ENCODE results near the gene RTN4IP1.
"Not testable (repeated sequence)": the region's sequence is repeated elsewhere in the genome, so short reads cannot be mapped to it uniquely, and the experiment has no call there.

Gene RTN4IP1

GRCh38 chr6:106579281-106579680 is 50.0 kb downstream of the RTN4IP1 start:
- no peak for DNase-seq

- peak; percentile 65 to 76 for DNase-seq
Measured at GRCh38 chr6:106574741-106575458, 54.4 kb downstream of the RTN4IP1 start.

GRCh38 chr6:106572875-106573585 is 56.3 kb downstream of the RTN4IP1 start:
- peak; percentile 63 to 71 for DNase-seq

- DNase-seq, result peak in 1 of 2 donors; percentile 35
Measured at GRCh38 chr6:106572436-106572835, 56.9 kb downstream of the RTN4IP1 start.

GRCh38 chr6:106569428-106569827 is 59.9 kb downstream of the RTN4IP1 start:
- no peak for DNase-seq

- peak in 1 of 2 donors; percentile 42 for DNase-seq
Measured at GRCh38 chr6:106568530-106568929, 60.8 kb downstream of the RTN4IP1 start.

GRCh38 chr6:106564476-106564875 is 64.8 kb downstream of the RTN4IP1 start:
- no peak for DNase-seq

- no peak for DNase-seq
Measured at GRCh38 chr6:106563614-106564013, 65.7 kb downstream of the RTN4IP1 start.

- DNase-seq, result peak; percentile 68 to 87
Measured at GRCh38 chr6:106561686-106562405, 67.5 kb downstream of the RTN4IP1 start.

GRCh38 chr6:106560996-106561685 is 68.2 kb downstream of the RTN4IP1 start:
- peak in 1 of 2 donors; percentile 38 for DNase-seq

GRCh38 chr6:106559659-106560058 is 69.6 kb downstream of the RTN4IP1 start:
- DNase-seq, result peak in 1 of 2 donors; percentile 56

- no peak for DNase-seq
Measured at GRCh38 chr6:106558364-106558763, 70.9 kb downstream of the RTN4IP1 start.

GRCh38 chr6:106557837-106558236 is 71.5 kb downstream of the RTN4IP1 start:
- DNase-seq, result peak; percentile 68 to 85

- DNase-seq, result peak; percentile 52 to 60
Measured at GRCh38 chr6:106556368-106556960, 72.8 kb downstream of the RTN4IP1 start.

- DNase-seq, result no peak
Measured at GRCh38 chr6:106555767-106556166, 73.5 kb downstream of the RTN4IP1 start.

GRCh38 chr6:106553440-106553839 is 75.9 kb downstream of the RTN4IP1 start:
- no peak for DNase-seq

GRCh38 chr6:106551155-106551554 is 78.1 kb downstream of the RTN4IP1 start:
- DNase-seq, result no peak

GRCh38 chr6:106549521-106549920 is 79.8 kb downstream of the RTN4IP1 start:
- no peak for DNase-seq

- DNase-seq, result not testable (repeated sequence)
Measured at GRCh38 chr6:106548926-106549455, 80.3 kb downstream of the RTN4IP1 start.

- no peak for DNase-seq
Measured at GRCh38 chr6:106547601-106548453, 81.5 kb downstream of the RTN4IP1 start.
